Activated naive CD8-positive, alpha-beta T cell treated with anti-CD3 and anti-CD28 coated beads, Interleukin-2, amount 10 ng/mL, durations not matched to agents 7 days and 5 days (primary cell): ENCODE data around the gene NBPF9. TPM values are rescaled to one million over a fixed set of nuclear protein-coding genes. Genes with fewer than 3 reads are reported as not detected.
"Not testable (repeated sequence)": the region's sequence is repeated elsewhere in the genome, so short reads cannot be mapped to it uniquely, and the experiment has no call there.

Experiments
- ATAC-seq: fragments of 150-1000 bp; cut with Tn5 transposase; one replicate; pipeline ENCODE4 v1.10.0; 2021; ENCODE audit warnings: low read depth, moderate library complexity
- POLR2A ChIA-PET: fragments of 350-600 bp; sonication (Branson Sonifier 250); formaldehyde crosslinking; loops from one replicate; lab custom pipeline; 2021; ENCODE audit warnings: antibody characterized with exemption; lab: Charles Lee
- DNase-seq: peaks from one replicate; pipeline ENCODE4 v3.0.0; 2021
- H3K27ac Mint-ChIP-seq: one replicate; pipeline ENCODE4 v1.8.0; 2022; ENCODE audit warnings: mild to moderate bottlenecking, mixed read lengths
- H3K27me3 Mint-ChIP-seq: one replicate; pipeline ENCODE4 v1.8.0; 2022; ENCODE audit warnings: mild to moderate bottlenecking, moderate library complexity, mixed read lengths
- H3K36me3 Mint-ChIP-seq: one replicate; pipeline ENCODE4 v1.8.0; 2021; ENCODE audit warnings: mild to moderate bottlenecking, mixed read lengths
- H3K4me1 Mint-ChIP-seq: one replicate; pipeline ENCODE4 v1.8.0; 2021; ENCODE audit warnings: mixed read lengths
- H3K4me3 Mint-ChIP-seq: one replicate; pipeline ENCODE4 v1.8.0; 2022; ENCODE audit warnings: mild to moderate bottlenecking, moderate library complexity, mixed read lengths
- H3K9me3 Mint-ChIP-seq: one replicate; pipeline ENCODE4 v1.8.0; 2021; ENCODE audit warnings: mixed read lengths
- total RNA-seq, 2 experiments: library from RNA; stranded (reverse); gene quantifications; one replicate each; pipeline ENCODE4 v1.2.3, GENCODE V29; 2021

The NBPF9 gene
- 10 to 100 TPM; 14.1 to 16.7 TPM for total RNA-seq

GRCh38 chr1:149103109-149104081, at the start of gene NBPF9:
Gene NBPF9 (minus strand): TSS chr1:149103551. CDS start chr1:149082139, 21,412 bp downstream.
- H3K27me3 Mint-ChIP-seq, H3K9me3 Mint-ChIP-seq, H3K4me1 Mint-ChIP-seq, POLR2A ChIA-PET, H3K36me3 Mint-ChIP-seq: not testable (repeated sequence)
- DNase-seq (peak; percentile 64), ATAC-seq (peak; percentile 90)
- Mint-ChIP-seq H3K27ac (peak within 1 kb of the TSS; percentile 84), H3K4me3 (peak within 1 kb of the TSS; percentile 95)

- POLR2A ChIA-PET, H3K27me3 Mint-ChIP-seq, H3K36me3 Mint-ChIP-seq, ATAC-seq, H3K9me3 Mint-ChIP-seq, H3K27ac Mint-ChIP-seq, DNase-seq, H3K4me3 Mint-ChIP-seq, H3K4me1 Mint-ChIP-seq: not testable (repeated sequence)
Observed at GRCh38 chr1:149149909-149150308, 46.6 kb upstream of the NBPF9 start.

GRCh38 chr1:149137585-149137984, 34.2 kb upstream of the NBPF9 start:
- POLR2A ChIA-PET, H3K27me3 Mint-ChIP-seq: not testable (repeated sequence)

GRCh38 chr1:149130938-149131337, 27.6 kb upstream of the NBPF9 start:
- ATAC-seq, H3K4me1 Mint-ChIP-seq, H3K27ac Mint-ChIP-seq, H3K4me3 Mint-ChIP-seq, DNase-seq, H3K9me3 Mint-ChIP-seq, POLR2A ChIA-PET, H3K27me3 Mint-ChIP-seq, H3K36me3 Mint-ChIP-seq: not testable (repeated sequence)

More at GRCh38 chr1:149137585-149137984, 34.2 kb upstream of the NBPF9 start:
- not testable (repeated sequence) for ATAC-seq, H3K27ac Mint-ChIP-seq, H3K4me1 Mint-ChIP-seq, DNase-seq, H3K36me3 Mint-ChIP-seq, H3K4me3 Mint-ChIP-seq, H3K9me3 Mint-ChIP-seq

- ATAC-seq, H3K27ac Mint-ChIP-seq, H3K4me1 Mint-ChIP-seq, POLR2A ChIA-PET, H3K4me3 Mint-ChIP-seq, H3K9me3 Mint-ChIP-seq, H3K36me3 Mint-ChIP-seq, DNase-seq, H3K27me3 Mint-ChIP-seq: not testable (repeated sequence)
Observed at GRCh38 chr1:149129245-149129644, 25.9 kb upstream of the NBPF9 start.

- H3K27me3 Mint-ChIP-seq, POLR2A ChIA-PET, H3K27ac Mint-ChIP-seq, H3K36me3 Mint-ChIP-seq, H3K4me3 Mint-ChIP-seq, H3K9me3 Mint-ChIP-seq, ATAC-seq, H3K4me1 Mint-ChIP-seq, DNase-seq: not testable (repeated sequence)
Observed at GRCh38 chr1:149126555-149127145, 23.3 kb upstream of the NBPF9 start.

GRCh38 chr1:149123948-149124926, 20.9 kb upstream of the NBPF9 start:
- H3K9me3 Mint-ChIP-seq, POLR2A ChIA-PET, H3K36me3 Mint-ChIP-seq, DNase-seq, H3K4me1 Mint-ChIP-seq, H3K27ac Mint-ChIP-seq, ATAC-seq, H3K4me3 Mint-ChIP-seq, H3K27me3 Mint-ChIP-seq: not testable (repeated sequence)

- H3K9me3 Mint-ChIP-seq, DNase-seq, ATAC-seq, POLR2A ChIA-PET, H3K36me3 Mint-ChIP-seq, H3K27ac Mint-ChIP-seq, H3K27me3 Mint-ChIP-seq, H3K4me3 Mint-ChIP-seq, H3K4me1 Mint-ChIP-seq: not testable (repeated sequence)
Observed at GRCh38 chr1:149112828-149113227, 9.5 kb upstream of the NBPF9 start.

- H3K27me3 Mint-ChIP-seq, H3K27ac Mint-ChIP-seq, H3K4me1 Mint-ChIP-seq: not testable (repeated sequence)
Observed at GRCh38 chr1:149110343-149110742, 7.0 kb upstream of the NBPF9 start.

GRCh38 chr1:149102574-149102973, 777 bp downstream of the NBPF9 start:
- H3K27ac Mint-ChIP-seq, H3K36me3 Mint-ChIP-seq, H3K9me3 Mint-ChIP-seq, POLR2A ChIA-PET, H3K4me3 Mint-ChIP-seq, H3K27me3 Mint-ChIP-seq, H3K4me1 Mint-ChIP-seq: not testable (repeated sequence)
- ATAC-seq: peak; percentile 44
- DNase-seq: peak; percentile 38

More at GRCh38 chr1:149110343-149110742, 7.0 kb upstream of the NBPF9 start:
- POLR2A ChIA-PET, DNase-seq, H3K9me3 Mint-ChIP-seq, H3K36me3 Mint-ChIP-seq, H3K4me3 Mint-ChIP-seq, ATAC-seq: not testable (repeated sequence)

GRCh38 chr1:149098276-149098675, 5.1 kb downstream of the NBPF9 start:
- H3K9me3 Mint-ChIP-seq, H3K27me3 Mint-ChIP-seq, H3K36me3 Mint-ChIP-seq, H3K4me3 Mint-ChIP-seq, H3K27ac Mint-ChIP-seq, POLR2A ChIA-PET, ATAC-seq, H3K4me1 Mint-ChIP-seq, DNase-seq: not testable (repeated sequence)

- H3K36me3 Mint-ChIP-seq, H3K9me3 Mint-ChIP-seq, POLR2A ChIA-PET, H3K27me3 Mint-ChIP-seq, DNase-seq, H3K27ac Mint-ChIP-seq, H3K4me1 Mint-ChIP-seq, H3K4me3 Mint-ChIP-seq, ATAC-seq: not testable (repeated sequence)
Observed at GRCh38 chr1:149093155-149093554, 10.2 kb downstream of the NBPF9 start.

GRCh38 chr1:149075505-149076127, 27.7 kb downstream of the NBPF9 start:
- DNase-seq, POLR2A ChIA-PET, H3K9me3 Mint-ChIP-seq, ATAC-seq, H3K27ac Mint-ChIP-seq, H3K27me3 Mint-ChIP-seq, H3K36me3 Mint-ChIP-seq, H3K4me3 Mint-ChIP-seq, H3K4me1 Mint-ChIP-seq: not testable (repeated sequence)
